Immature natural killer cell (primary cell): Measurements from ENCODE around the gene SCAANT1. TPM values are rescaled to one million over a fixed set of nuclear protein-coding genes. Genes with fewer than 3 reads are reported as not detected.

Experiments used
- DNase-seq, 3 donors: peaks; one replicate each; pipeline ENCODE4 v3.0.0; 2022; ENCODE audit warnings: mixed read lengths in 1 of 3
- H3K27ac Mint-ChIP-seq, 6 donors: one replicate each; pipeline ENCODE4 v1.8.0; 2020; ENCODE audit warnings: mixed read lengths in 6 of 6, mild to moderate bottlenecking in 5 of 6, inconsistent platforms in 4 of 6, moderate library complexity in 3 of 6
- H3K27me3 Mint-ChIP-seq, 3 donors: one replicate each; pipeline ENCODE4 v1.8.0; 2020 to 2021; ENCODE audit warnings: low read depth in 3 of 3, mild to moderate bottlenecking in 3 of 3, mixed read lengths in 3 of 3, moderate library complexity in 3 of 3, inconsistent platforms in 1 of 3
- H3K36me3 Mint-ChIP-seq, 3 donors: one replicate each; pipeline ENCODE4 v1.8.0; 2020; ENCODE audit warnings: mixed read lengths in 3 of 3, inconsistent platforms in 2 of 3, mild to moderate bottlenecking in 2 of 3
- H3K4me1 Mint-ChIP-seq, 2 donors: one replicate each; pipeline ENCODE4 v1.8.0; 2020; ENCODE audit warnings: inconsistent platforms in 2 of 2, mild to moderate bottlenecking in 2 of 2, mixed read lengths in 2 of 2, moderate library complexity in 1 of 2
- H3K4me3 Mint-ChIP-seq, 5 donors: one replicate each; pipeline ENCODE4 v1.8.0; 2020; ENCODE audit warnings: mild to moderate bottlenecking in 5 of 5, mixed read lengths in 5 of 5, inconsistent platforms in 3 of 5, moderate library complexity in 3 of 5
- H3K9me3 Mint-ChIP-seq, 6 donors: one replicate each; pipeline ENCODE4 v1.8.0; 2020; ENCODE audit warnings: mild to moderate bottlenecking in 6 of 6, mixed read lengths in 6 of 6, inconsistent platforms in 4 of 6, moderate library complexity in 3 of 6
- polyA plus RNA-seq, 3 donors: library from polyadenylated mRNA; unstranded; fragments of 300-500 nt; fragmentation: Illumina TruSeq; gene quantifications; one replicate each; pipeline ENCODE4 v1.2.3, GENCODE V29; 2021

The SCAANT1 gene
- polyA plus RNA-seq, 3 donors from 2014 or later, result 6.3 TPM; not detected in 2

DNA sequence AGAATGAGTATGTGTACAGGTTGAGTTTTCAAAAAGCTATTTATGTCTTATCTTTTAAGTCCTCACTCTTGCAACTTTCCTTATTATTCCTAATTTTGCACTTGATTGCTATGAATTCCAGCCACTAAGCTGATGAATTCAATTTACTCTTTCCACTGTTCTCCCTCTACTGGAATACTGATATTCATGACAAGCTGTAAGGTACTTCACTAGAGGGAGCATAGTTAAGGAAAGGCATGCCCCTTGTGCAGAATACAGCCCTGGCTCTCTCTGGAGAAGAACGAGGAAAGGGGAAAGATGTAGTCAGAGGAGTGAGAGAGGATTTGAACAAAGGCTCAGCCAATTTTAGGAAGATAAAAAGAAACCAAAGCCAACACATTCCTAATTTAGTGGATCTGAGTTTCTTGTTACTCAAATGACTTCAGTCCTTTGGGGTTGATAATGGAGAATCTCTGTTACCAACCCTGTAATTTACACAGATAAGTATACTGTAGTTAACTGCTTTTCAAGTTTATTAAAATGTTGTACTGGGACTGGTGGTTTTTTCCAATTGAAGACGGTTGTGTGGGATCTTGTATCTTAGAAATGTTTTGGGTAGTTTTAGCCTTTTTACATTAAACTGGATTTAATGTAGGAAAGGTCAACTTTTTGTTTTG, 4.0 kb downstream of the SCAANT1 start:
- peaks cover 4 to 13% (median 13%) of the 10 kb centered on the region in 3 donors for H3K27me3 Mint-ChIP-seq
- DNase-seq, result no peak
- H3K9me3 Mint-ChIP-seq, result no peaks in the 10 kb centered on the region
- peak overlapping the region in 4 of 6 donors; percentile 24 to 64 (median 26) for H3K27ac Mint-ChIP-seq
- no peak overlapping the region for H3K4me3 Mint-ChIP-seq
- H3K4me1 Mint-ChIP-seq, result peaks cover 20 to 27% of the 10 kb centered on the region in 2 donors
- H3K36me3 Mint-ChIP-seq, result peaks cover 0 to 5% (median 0%) of the 10 kb centered on the region in 3 donors

DNA sequence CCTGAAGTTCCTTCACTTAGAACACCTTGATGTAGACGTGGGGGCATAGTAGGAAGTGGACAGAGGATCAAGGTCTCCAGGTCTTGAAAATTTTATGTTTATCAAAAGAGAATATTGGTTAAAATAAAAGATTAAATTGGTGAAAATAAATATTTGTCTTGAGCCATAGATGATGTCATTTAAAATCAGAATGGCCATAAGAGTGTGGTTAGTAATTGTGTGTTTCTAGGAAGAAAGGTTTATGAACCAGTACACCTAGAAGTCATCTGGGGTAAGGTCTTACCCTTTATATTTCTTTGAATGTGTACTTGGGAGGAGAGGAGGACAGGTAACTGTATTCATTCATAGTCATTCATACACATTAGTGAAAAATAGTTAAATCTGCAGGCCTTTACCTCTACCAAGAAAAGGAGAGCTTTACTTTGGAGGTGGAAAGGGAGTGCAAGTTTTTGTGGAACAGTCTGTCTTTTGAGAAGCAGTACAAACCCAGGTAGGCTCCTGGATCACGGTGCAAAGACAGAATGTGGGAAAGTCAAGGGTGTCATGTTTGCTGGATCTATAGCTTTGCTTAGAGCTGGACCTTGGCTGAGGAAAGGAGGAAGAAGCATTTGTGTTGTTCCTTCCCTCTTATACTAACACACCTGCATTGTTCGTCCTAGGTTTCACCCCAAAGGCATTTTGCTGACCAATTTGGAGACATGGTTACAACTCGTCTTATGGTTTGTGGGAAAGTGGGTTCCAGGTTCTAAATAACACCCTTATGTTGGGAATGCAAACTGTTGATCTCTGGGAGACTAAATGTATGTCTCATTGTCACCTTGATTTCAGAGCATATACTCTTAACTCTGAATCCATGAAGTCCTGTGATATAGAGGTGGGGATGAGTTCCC, 6.2 kb downstream of the SCAANT1 start:
- no peak overlapping the region for H3K4me3 Mint-ChIP-seq
- peaks cover 0 to 7% (median 5%) of the 10 kb centered on the region in 3 donors for H3K36me3 Mint-ChIP-seq
- no peaks in the 10 kb centered on the region for H3K9me3 Mint-ChIP-seq
- H3K4me1 Mint-ChIP-seq, result peaks cover 11 to 13% of the 10 kb centered on the region in 2 donors
- peaks cover 0 to 3% (median 3%) of the 10 kb centered on the region in 3 donors for H3K27me3 Mint-ChIP-seq
- no peak for DNase-seq
- peak overlapping the region in 2 of 6 donors; percentile 18 to 30 for H3K27ac Mint-ChIP-seq

DNA sequence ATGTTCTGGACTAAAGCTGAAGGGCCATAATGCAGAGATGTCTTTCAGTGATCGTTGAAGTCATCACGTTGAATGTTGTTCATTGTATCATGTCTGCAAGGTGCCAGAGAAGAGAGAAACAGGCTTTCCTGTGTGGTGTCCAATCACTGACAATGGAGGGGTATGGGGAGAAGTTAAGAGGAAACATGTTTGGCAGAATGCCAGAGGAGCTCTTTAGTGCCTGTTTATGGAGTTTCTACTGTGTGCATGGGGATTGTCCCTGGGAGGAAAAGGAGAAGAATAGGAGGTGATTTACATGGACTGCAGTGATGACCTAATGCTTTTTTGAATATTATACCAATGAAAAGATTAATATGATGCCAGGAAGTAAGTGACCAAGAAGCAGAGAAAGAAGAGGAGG, 11.7 kb downstream of the SCAANT1 start:
- Mint-ChIP-seq H3K36me3 (peaks cover 10 to 14% (median 11%) of the 10 kb centered on the region in 3 donors), H3K4me1 (peaks cover 9 to 20% of the 10 kb centered on the region in 2 donors), H3K4me3 (no peak overlapping the region), H3K27ac (peak overlapping the region in 2 of 6 donors; percentile 3 to 15), H3K9me3 (no peaks in the 10 kb centered on the region), H3K27me3 (peaks cover 0 to 1% (median 0%) of the 10 kb centered on the region in 3 donors)
- no peak for DNase-seq

DNA sequence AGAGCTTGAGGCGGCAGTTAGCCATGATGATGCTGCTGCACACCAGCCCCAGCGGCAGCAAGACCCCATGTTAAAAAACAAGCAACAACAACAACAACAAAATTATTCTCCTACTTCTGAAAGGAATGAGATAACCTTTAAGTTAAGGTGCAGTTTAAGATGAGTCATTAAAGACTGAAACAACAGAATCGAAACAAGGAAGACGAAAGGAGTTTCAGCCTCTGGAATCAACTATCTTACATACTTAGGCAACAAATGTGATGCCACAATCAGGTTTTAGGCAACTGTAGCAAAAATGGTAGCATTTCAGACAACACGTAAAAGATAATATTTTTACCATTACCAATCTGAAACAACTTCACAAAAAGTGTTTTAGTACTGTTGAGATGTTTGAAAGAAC, 12.2 kb downstream of the SCAANT1 start:
- peaks cover 10 to 24% of the 10 kb centered on the region in 2 donors for H3K4me1 Mint-ChIP-seq
- peak overlapping the region in 1 of 6 donors; percentile 15 for H3K27ac Mint-ChIP-seq
- no peak overlapping the region for H3K4me3 Mint-ChIP-seq
- peaks cover 0 to 1% (median 0%) of the 10 kb centered on the region in 3 donors for H3K27me3 Mint-ChIP-seq
- peaks cover 10 to 14% (median 11%) of the 10 kb centered on the region in 3 donors for H3K36me3 Mint-ChIP-seq
- H3K9me3 Mint-ChIP-seq, result no peaks in the 10 kb centered on the region
- DNase-seq, result no peak

DNA sequence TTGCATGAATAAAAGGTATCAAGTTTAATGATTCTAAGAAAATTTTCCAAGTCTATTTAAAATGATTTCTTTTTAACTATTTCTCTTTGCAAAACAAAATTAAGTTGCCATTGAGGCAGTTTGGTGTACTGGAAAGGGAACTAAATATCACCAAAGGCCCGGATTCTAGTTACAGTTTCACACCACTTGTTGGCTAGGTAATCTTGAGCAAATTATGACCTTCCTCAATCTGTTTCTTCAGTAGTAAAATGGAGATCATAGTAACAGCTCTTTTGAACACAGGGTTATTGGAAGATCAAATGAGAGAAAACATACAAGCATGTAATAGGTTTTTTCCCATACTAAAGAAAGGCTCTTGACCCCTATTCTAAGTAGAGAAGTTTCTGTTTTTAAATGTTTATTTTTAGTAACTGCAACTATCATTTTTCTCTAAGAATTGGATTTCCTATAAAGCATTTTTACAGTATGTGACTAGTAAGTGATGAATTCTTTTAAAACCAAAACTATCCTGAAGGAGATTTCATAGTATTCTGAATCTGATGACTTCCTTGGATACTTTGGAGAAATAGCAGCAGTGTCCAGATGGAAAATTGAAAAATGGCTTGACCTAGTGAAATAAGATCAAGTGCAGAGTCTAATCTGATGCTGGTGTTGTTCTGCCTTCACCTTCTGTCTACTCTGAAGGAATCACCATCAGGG, 15.7 kb downstream of the SCAANT1 start:
- no peak for DNase-seq
- Mint-ChIP-seq H3K27ac (peak overlapping the region in 2 of 6 donors; percentile 32 to 46), H3K4me3 (no peak overlapping the region), H3K4me1 (peaks cover 23 to 45% of the 10 kb centered on the region in 2 donors), H3K27me3 (peaks cover 0 to 2% (median 0%) of the 10 kb centered on the region in 3 donors), H3K36me3 (peaks cover 5 to 17% (median 8%) of the 10 kb centered on the region in 3 donors), H3K9me3 (no peaks in the 10 kb centered on the region)

DNA sequence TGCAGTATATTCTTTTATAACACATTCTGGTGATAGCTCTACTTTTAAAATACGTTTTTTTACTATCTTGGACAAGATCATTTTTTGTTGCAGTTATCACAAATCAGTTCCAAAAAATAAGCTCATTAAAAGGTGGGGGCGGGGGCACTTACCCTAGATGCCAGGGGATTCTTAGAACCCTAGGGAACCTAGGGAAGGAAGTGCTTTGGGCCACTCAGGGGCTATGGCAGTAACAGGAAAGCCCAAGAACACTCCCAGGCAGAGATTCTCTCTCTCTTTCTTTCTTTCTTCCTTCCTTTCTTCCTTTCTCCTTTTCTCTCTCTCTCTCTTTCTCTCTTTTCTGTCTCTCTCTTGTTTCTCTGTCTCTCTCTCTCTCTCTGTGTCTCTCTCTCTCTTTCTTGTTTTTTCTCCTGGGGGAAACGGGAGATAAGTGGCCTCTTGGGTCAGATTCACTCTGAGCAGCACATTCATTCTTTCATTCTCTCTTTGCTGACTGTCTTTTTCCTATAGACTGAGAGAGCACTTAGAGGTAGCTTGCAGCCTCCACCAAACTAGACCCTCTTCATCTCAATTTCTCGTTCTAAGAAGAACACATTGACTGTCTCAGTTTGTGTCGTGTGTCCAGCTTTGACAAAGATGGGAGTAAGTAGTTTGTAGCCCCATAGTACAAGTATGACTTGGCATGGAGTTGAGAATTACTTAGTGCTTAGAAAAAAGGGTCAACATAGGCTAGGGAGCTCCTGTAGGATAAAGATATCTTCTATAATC, 16.6 kb downstream of the SCAANT1 start:
- Mint-ChIP-seq H3K27me3 (peaks cover 0 to 2% (median 0%) of the 10 kb centered on the region in 3 donors), H3K4me3 (no peak overlapping the region), H3K4me1 (peaks cover 23 to 45% of the 10 kb centered on the region in 2 donors), H3K9me3 (no peaks in the 10 kb centered on the region), H3K36me3 (peaks cover 4 to 18% (median 4%) of the 10 kb centered on the region in 3 donors), H3K27ac (peak overlapping the region in 1 of 6 donors; percentile 19)
- DNase-seq, result no peak

DNA sequence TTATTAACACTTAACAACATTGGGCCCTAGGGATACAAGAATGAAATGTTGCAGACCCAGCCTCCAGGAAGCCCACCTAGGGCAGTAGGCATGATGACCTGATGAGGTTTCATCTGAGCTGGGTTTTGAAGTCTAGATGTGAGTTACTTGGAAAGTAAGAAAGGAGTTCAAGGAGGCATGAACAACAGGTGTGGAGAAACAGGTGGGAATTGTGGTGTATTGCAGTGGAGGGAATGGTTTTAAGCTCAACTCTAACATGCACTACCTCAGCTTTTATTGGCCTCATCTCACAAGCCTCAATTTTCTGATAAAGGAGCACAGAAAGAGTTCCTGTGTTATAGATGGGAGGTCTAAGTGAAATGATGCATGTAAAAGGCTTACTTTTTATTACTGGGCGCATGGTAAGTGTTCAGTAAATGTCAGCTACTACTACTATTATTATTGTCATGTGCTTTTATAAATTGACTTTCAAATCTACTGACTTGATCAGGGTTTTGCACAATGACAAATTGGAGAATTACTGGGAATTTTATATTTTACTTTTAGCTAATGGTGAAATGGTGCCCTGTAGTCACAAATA, 19.3 kb downstream of the SCAANT1 start:
- H3K4me3 Mint-ChIP-seq, result no peak overlapping the region
- H3K4me1 Mint-ChIP-seq, result peaks cover 23 to 59% of the 10 kb centered on the region in 2 donors
- H3K9me3 Mint-ChIP-seq, result no peaks in the 10 kb centered on the region
- peak overlapping the region in 1 of 6 donors; percentile 83 for H3K27ac Mint-ChIP-seq
- no peak for DNase-seq
- peaks cover 0 to 2% (median 0%) of the 10 kb centered on the region in 3 donors for H3K27me3 Mint-ChIP-seq
- H3K36me3 Mint-ChIP-seq, result peaks cover 0 to 4% (median 0%) of the 10 kb centered on the region in 3 donors

DNA sequence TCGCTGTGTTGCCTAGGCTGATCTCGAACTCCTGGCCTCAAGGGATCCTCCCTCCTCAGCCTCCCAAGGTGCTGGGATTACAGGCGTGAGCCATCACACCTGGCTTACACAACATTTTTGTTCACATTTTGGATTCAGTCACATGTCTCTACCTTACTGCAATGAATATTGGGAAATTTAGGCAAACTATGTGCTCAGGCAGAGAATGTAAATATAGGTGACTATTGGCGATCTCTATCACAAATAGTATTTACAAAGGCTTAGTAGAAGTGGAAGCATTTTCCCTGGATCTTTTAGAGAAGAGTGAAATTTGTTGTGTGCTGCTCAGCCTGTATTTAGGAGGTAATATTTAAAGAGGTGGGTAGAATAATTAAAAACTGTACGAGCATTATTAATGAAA, 20.7 kb downstream of the SCAANT1 start:
- Mint-ChIP-seq H3K27ac (no peak overlapping the region), H3K27me3 (peaks cover 0 to 2% (median 0%) of the 10 kb centered on the region in 3 donors), H3K36me3 (peaks cover 0 to 4% (median 0%) of the 10 kb centered on the region in 3 donors), H3K4me1 (peaks cover 29 to 56% of the 10 kb centered on the region in 2 donors), H3K9me3 (no peaks in the 10 kb centered on the region), H3K4me3 (no peak overlapping the region)
- DNase-seq, result no peak

DNA sequence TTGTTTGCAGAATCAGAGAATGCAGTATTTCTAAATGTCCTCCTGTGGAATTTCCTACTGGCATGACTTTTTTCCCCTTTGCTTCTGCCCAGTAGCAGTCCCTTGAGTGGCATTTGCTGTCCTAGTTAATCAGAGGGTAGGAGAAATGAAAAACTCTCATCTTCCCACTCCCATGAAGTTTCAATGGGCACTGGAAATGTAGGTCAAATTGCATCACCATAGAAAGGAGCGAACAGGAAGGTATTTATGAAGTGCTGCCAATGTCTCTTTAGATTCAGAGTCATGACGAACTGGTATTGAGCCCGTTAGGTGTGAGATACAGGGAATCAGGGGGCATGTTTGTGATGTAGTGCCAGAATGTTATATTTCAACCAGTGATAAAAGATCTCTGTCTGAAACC, 25.3 kb downstream of the SCAANT1 start:
- no peak for DNase-seq
- peak overlapping the region in 4 of 6 donors; percentile 23 to 77 (median 44) for H3K27ac Mint-ChIP-seq
- no peaks in the 10 kb centered on the region for H3K9me3 Mint-ChIP-seq
- H3K4me3 Mint-ChIP-seq, result no peak overlapping the region
- H3K36me3 Mint-ChIP-seq, result peaks cover 0 to 4% (median 0%) of the 10 kb centered on the region in 3 donors
- peaks cover 25 to 68% of the 10 kb centered on the region in 2 donors for H3K4me1 Mint-ChIP-seq
- no peaks in the 10 kb centered on the region for H3K27me3 Mint-ChIP-seq

DNA sequence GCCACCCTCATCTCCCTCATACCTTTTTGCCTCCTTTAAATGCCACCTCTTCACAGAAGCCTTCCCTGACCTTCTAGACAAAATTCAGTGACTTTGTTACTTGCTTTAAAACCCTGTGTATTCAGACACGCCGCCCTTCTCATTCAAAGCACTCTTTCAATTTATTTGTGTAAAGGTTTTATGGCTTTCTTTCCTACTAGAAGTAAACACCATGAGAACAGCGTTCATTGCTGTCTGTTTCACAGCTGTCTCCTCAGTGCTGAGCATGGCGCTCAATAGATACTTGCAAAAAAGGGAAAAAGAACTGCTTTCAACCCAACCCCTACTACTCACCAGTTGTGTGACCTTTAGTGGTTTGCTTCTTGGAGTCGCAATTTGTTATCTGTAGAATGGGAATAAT, 31.5 kb downstream of the SCAANT1 start:
- no peak for DNase-seq
- H3K36me3 Mint-ChIP-seq, result peaks cover 0 to under 1% (median 0%) of the 10 kb centered on the region in 3 donors
- no peaks in the 10 kb centered on the region for H3K9me3 Mint-ChIP-seq
- H3K27me3 Mint-ChIP-seq, result peaks cover 0 to 2% (median 0%) of the 10 kb centered on the region in 3 donors
- peaks cover 52 to 87% of the 10 kb centered on the region in 2 donors for H3K4me1 Mint-ChIP-seq
- H3K27ac Mint-ChIP-seq, result peak overlapping the region in 3 of 6 donors; percentile 9 to 55 (median 36)
- no peak overlapping the region for H3K4me3 Mint-ChIP-seq

DNA sequence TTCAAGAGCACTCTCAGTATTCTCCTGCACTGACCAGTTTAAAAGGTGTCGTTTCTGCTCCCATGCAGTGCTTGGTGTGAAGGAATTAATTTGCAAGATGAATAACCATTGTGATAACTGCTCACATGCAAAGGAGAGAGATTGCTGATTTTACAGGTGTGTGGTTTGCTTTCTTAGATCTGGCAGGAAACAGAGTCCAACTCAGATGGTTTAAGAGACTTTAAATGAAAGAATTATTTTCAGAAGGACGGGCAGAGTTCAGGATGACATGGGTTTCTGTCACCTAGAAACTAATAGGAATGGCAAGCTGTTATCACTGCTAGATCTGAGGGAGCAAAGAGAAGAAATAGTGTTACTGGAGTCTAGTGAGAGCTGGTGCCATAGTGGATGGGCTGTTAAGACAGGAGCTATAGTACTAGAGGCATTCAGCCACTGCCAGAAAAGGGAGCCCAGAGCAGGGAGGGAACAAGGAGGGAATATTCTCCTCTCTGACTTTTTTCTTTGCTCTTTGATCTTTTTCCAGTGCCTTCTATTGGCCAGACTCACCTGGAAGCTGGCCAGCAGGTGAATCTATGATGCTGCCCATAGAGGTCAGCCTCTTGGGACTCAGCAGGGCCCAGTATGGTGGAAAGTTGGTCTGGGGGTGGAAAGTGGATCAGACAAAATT, 33.7 kb downstream of the SCAANT1 start:
- Mint-ChIP-seq H3K36me3 (peaks cover 0 to 4% (median 0%) of the 10 kb centered on the region in 3 donors), H3K9me3 (no peaks in the 10 kb centered on the region)
- DNase-seq, result no peak

More for the DNA sequence above, 33.7 kb downstream of the SCAANT1 start:
- H3K27me3 Mint-ChIP-seq, result peaks cover 0 to 2% (median 0%) of the 10 kb centered on the region in 3 donors
- H3K4me1 Mint-ChIP-seq, result peaks cover 61 to 88% of the 10 kb centered on the region in 2 donors
- H3K4me3 Mint-ChIP-seq, result no peak overlapping the region
- peak overlapping the region; percentile 1 to 67 (median 24) for H3K27ac Mint-ChIP-seq
